ENCODE data around the gene APAF1.
A peak's percentile ranks its signal among the peaks of the same experiment; 100 is the strongest.
"Not testable (repeated sequence)": the region's sequence is repeated elsewhere in the genome, so short reads cannot be mapped to it uniquely, and the experiment has no call there.

The APAF1 gene, protein sequence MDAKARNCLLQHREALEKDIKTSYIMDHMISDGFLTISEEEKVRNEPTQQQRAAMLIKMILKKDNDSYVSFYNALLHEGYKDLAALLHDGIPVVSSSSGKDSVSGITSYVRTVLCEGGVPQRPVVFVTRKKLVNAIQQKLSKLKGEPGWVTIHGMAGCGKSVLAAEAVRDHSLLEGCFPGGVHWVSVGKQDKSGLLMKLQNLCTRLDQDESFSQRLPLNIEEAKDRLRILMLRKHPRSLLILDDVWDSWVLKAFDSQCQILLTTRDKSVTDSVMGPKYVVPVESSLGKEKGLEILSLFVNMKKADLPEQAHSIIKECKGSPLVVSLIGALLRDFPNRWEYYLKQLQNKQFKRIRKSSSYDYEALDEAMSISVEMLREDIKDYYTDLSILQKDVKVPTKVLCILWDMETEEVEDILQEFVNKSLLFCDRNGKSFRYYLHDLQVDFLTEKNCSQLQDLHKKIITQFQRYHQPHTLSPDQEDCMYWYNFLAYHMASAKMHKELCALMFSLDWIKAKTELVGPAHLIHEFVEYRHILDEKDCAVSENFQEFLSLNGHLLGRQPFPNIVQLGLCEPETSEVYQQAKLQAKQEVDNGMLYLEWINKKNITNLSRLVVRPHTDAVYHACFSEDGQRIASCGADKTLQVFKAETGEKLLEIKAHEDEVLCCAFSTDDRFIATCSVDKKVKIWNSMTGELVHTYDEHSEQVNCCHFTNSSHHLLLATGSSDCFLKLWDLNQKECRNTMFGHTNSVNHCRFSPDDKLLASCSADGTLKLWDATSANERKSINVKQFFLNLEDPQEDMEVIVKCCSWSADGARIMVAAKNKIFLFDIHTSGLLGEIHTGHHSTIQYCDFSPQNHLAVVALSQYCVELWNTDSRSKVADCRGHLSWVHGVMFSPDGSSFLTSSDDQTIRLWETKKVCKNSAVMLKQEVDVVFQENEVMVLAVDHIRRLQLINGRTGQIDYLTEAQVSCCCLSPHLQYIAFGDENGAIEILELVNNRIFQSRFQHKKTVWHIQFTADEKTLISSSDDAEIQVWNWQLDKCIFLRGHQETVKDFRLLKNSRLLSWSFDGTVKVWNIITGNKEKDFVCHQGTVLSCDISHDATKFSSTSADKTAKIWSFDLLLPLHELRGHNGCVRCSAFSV (N-terminal part only)

DNA sequence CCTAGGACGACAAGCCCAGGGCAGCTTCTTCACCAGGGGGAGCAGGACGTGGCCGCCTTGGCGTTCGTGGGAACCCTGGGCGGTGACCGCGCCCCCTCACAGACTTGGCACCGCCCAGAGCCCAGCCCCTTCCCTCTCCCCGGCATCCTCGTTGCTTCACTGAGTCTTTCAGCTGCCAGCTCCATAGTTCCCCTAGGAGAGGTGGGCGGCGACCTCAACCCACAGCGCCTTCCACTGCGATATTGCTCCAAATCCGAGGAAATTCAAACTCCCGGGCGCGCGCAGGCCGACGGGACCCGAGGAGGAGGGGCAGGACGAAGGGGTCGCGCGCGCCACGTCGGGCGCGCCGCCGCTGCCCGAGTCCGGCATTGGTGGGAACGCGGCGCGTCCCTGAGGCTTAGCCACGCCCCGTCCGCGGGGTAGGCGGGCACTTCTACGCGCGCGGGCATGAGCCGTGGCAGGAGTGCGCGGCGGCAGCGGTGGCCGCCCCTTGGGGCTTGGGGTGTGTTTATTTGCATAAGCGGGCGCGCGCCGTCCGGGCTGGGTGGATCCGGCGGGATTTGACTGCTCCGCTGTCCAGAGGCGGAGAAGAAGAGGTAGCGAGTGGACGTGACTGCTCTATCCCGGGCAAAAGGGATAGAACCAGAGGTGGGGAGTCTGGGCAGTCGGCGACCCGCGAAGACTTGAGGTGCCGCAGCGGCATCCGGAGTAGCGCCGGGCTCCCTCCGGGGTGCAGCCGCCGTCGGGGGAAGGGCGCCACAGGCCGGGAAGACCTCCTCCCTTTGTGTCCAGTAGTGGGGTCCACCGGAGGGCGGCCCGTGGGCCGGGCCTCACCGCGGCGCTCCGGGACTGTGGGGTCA is at the start of gene APAF1, which contains the start of gene IKBIP:
Gene APAF1 (plus strand): TSS at position 579 of the 860 bp plus-strand sequence. CDS start 3,070 bp downstream, outside the sequence.
Gene IKBIP (minus strand): TSS at position 77 of the 860 bp plus-strand sequence. CDS start 87 bp downstream, outside the sequence.
- DNase-seq (ENCODE audit: insufficient read length, low spot score) (peak; percentile 75), FAIRE-seq (peak; percentile 93)
- TF ChIP-seq POLR2A (IDR thresholded peaks at IDR 0.05; ENCODE audit: low read depth, low read length): peak; percentile 86

DNA sequence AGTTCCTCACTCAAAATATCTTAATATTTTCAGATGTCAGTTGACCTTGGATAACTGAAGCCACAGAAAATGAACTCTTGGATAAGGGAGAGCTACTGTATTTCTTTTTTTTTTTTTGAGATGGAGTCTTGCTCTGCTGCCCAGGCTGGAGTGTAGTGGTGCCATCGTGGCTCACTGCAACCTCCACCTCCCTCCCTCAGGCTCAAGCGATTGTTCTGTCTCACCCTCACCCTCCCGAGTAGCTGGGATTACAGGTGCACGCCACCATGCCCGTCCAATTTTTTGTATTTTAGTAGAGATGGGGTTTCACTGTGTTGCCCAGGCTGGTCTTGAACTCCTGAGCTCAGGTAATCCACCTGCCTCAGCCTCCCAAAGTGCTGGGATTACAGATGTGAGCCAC is 47.8 kb upstream of the APAF1 start:
- DNase-seq (ENCODE audit: insufficient read length, low spot score); FAIRE-seq: not testable (repeated sequence)

DNA sequence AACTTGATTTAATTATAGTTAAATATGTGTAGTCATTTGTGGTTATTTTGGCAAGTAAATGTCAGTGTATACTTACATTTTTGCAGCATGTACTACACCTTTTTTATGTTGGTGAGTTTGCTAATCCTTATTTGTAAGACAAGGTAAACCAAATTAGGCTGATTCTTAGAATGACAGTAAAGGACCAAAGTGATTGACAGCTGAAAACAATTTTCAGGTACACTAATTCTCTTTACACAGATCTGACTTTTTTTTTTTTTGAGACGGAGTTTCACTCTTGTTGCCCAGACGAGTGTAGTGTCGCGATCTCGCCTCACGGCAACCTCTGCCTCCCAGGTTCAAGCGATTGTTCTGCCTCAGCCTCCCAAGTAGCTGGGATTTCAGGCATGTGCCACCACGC is 43.2 kb upstream of the APAF1 start:
- FAIRE-seq (no peak), DNase-seq (ENCODE audit: insufficient read length, low spot score) (no peak)
- TF ChIP-seq POLR2A (IDR thresholded peaks at IDR 0.05; ENCODE audit: low read depth, low read length): no peak

DNA sequence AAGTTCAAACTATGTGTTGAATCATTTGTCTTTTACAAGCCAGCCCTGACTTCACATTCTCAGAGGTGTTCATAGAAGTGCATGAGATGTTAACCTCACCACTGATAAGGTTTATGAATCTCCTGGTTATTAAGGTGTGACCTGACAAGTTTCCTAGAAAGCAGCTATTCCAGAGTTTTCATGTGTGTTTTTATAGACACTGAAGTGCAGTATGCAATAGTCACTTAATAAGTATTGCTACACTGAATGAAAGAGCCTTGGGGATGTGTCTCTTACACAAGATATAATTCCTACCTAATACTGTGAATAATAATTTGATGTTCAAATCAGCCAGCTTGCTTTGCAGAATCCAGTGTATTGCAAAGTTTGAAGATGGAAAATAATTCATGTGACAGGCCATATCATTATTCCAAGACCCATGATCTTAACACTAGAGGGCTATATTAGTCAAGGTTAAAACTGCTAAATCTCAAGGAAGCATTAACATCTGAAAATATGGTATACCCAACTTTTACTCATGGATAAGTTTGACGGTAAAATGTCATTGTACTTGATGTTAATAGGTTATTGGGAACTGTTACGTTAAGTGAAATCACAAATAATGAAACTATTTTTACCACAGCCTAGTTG is 38.6 kb upstream of the APAF1 start:
- no peak for DNase-seq (ENCODE audit: insufficient read length, low spot score)
- no peak for TF ChIP-seq POLR2A (IDR thresholded peaks at IDR 0.05; ENCODE audit: low read depth, low read length)
- no peak for FAIRE-seq

DNA sequence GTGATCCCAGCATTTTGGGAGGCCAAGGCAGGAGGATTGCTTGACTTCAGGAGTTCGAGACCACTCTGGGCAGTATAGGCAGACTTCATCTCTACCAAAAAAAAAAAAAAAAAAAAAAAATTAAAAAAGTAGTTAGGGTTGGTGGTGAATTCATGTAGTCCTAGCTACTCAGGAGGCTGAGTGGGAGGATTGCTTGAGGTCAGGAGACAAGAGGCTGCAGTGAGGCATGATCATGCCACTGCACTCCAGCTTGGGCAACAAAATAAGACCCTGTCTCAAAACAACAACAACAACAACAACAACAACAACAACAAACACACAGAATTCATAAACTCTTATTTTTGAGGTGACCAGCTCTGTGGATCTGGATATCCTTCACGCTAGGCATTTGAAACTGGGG is 34.5 kb upstream of the APAF1 start:
- FAIRE-seq: no peak
- DNase-seq (ENCODE audit: insufficient read length, low spot score): no peak
- no peak for TF ChIP-seq POLR2A (IDR thresholded peaks at IDR 0.05; ENCODE audit: low read depth, low read length)

DNA sequence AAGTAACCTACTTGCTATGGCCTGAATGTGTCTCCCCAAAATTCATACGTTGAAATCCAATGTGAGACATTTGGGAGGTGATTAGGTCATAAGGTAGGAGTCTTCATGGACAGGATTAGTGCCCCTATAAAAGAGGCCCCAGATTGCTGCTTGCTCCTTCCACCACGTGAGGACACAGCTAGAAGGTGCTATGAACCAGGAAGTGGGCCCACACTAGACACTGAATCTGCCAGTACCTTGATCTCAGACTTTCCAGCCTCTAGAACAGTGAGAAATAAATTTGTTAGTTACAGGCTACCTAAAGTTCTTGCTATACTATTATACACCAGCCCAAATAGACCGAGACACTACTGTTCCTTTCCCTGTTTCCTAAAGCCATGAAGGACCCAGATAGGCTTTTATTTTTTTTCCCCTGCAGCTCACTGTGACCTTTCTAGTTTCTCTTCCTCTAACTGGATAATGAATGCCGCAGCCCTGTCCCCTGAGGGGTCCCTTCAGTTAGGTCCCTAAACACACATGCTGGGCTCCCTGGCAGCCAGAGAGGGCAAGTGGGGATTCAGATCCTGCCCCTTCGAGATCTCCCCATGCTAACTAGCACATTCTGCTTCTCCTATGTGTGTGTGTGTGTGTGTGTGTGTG is 32.3 kb upstream of the APAF1 start:
- TF ChIP-seq POLR2A (IDR thresholded peaks at IDR 0.05; ENCODE audit: low read depth, low read length): no peak

DNA sequence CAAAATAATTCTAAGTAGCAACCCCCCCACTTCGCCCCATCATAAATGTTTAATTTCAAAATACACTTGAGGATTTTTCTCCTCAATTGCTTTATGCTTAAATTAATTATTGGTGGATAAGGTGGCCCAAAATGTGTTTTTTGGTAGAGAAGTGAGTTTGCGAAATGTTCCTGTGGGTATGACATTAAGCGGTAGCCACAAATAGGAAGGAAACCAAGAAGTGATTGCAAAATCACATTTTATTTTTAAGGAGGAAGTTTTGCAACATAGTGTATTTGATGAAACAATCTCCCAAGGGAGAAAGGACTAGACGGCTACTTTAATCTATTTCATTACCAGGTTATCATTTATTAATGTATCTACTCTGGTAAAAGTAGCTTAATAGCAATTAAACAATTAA is 26.1 kb upstream of the APAF1 start:
- TF ChIP-seq POLR2A (IDR thresholded peaks at IDR 0.05; ENCODE audit: low read depth, low read length): no peak
- DNase-seq (ENCODE audit: insufficient read length, low spot score) (no peak), FAIRE-seq (no peak)

More for the DNA sequence above, 32.3 kb upstream of the APAF1 start:
- DNase-seq (ENCODE audit: insufficient read length, low spot score) (no peak), FAIRE-seq (no peak)

DNA sequence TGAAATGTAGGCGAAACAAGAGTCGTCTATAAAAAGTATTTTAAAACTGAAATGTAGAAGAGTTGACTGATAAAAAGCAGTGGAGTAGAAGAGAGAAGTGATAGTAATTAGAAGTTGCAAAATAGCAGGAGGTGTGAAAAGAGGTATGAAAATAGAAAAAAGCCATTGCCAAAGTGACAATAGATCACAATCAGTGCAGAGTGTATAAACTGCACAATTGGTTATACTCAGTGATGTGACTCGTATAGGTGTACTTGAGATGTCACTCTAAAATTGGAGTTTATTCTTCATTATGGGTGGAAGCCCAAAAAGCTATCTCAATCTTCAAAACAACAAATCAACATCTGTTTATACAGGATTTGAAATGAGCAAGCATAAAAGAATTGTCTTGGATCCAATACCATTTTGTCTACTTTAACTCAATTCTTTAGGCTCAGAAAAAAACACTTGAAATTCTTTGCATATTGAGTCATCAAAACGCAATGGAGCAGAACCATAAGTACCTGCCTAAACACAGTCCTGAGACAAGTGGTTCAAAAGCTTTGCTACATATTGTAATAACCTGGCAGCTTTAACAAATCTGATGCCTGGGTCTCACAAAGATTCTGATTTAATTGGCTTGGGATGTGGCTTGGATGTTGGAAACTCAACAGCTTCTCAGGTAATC is 9.3 kb upstream of the APAF1 start:
- TF ChIP-seq POLR2A (IDR thresholded peaks at IDR 0.05; ENCODE audit: low read depth, low read length): no peak
- DNase-seq (ENCODE audit: insufficient read length, low spot score) (peak; percentile 44), FAIRE-seq (peak; percentile 91)

DNA sequence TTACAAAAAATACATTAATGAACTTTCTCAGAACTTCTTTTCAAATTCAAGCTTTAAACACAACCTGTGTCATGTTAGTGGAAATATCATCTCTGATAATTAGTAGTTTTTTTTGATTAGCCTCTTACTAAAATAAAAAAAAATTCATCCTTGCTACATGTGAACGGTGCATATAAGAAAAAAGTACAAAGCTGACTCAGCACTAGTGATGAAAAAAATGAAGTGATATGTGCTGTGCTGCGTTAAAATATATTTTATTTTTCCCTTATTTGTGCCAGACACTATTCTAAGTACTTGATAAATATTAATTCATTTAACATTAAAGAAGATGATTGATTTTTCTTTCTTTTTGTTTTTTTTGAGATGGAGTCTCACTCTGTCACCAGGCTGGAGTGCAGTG is 8.0 kb upstream of the APAF1 start:
- DNase-seq (ENCODE audit: insufficient read length, low spot score) (no peak), FAIRE-seq (no peak)
- no peak for TF ChIP-seq POLR2A (IDR thresholded peaks at IDR 0.05; ENCODE audit: low read depth, low read length)

DNA sequence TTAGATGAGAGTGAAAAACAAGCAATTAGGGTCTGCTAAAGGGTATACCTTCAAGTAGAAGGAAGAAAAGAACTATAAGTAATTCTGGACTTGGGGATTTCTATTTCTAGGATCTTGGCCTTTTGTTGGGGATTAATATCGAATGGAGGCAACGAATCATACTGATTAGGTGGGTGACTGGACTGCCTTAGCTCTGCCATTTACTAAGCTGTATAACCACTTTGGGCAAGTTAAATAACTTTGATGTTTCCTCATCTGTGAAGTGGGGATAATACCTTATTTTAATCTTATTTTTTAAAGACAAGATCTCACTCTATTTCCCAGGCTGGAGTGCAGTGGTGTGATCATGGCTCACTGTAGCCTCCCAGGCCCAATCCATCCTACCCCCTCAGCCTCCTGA is 7.1 kb upstream of the APAF1 start:
- TF ChIP-seq POLR2A (IDR thresholded peaks at IDR 0.05; ENCODE audit: low read depth, low read length): no peak
- DNase-seq (ENCODE audit: insufficient read length, low spot score) (no peak), FAIRE-seq (no peak)

DNA sequence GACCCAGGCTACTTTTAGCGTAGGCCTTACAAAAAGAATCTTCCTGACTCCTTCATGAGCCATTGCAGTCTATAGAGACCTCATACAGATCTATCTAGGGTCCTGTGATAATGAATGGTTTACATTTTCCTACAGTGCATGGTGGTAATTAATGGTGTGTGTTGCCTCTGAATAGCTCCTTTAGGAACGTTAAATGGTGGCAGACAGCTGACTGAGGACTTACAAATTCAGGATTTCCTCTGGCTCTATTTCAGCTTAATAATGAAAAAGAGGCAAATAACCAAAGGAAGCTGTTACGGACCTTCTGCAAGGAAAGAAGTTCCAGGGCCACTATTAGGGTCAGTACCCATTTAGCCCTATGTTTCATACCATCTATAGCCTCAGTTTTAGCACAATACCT is 5.6 kb upstream of the APAF1 start:
- no peak for TF ChIP-seq POLR2A (IDR thresholded peaks at IDR 0.05; ENCODE audit: low read depth, low read length)
- FAIRE-seq (no peak), DNase-seq (ENCODE audit: insufficient read length, low spot score) (no peak)

DNA sequence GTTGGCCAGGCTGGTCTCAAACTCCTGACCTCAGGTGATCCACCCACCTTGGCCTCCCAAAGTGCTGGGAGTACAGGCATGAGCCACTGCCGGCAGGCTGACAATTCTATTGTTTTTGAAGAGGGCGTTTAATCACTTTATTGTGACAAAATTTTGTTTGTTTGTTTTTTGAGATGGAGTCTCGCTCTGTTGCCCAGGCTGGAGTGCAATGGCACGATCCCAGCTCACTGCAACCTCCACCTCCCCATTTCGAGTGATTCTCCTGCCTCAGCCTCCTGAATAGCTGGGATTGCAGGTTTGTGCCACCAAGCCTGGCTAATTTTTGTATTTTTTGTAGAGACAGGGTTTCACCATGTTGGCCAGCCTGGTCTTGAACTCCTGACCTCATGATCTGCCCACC is 2.3 kb upstream of the APAF1 start:
- not testable (repeated sequence) for DNase-seq (ENCODE audit: insufficient read length, low spot score); FAIRE-seq

Measured in H54 (cell line).